SK-N-SH (cell line): Measurements from ENCODE around the gene TKT. TPM values are rescaled to one million over a fixed set of nuclear protein-coding genes. Genes with fewer than 3 reads are reported as not detected.

Experiments
- CTCF ChIA-PET: fragments of 300-600, 350-600 bp; formaldehyde crosslinking; extraction: SDS; loops from one replicate; lab custom pipeline; 2021; lab: Yijun Ruan, JAX
- POLR2A ChIA-PET: fragments of 350-600 bp; sonication (Branson Sonifier 250); formaldehyde crosslinking; extraction: SDS; loops from one replicate; lab custom pipeline; 2020; ENCODE audit warnings: antibody characterized with exemption, inconsistent platforms; lab: Yijun Ruan, JAX
- DNase-seq: peaks from one replicate; pipeline ENCODE4 v3.0.0; 2012
- H2AFZ ChIP-seq: fragments of 200-600 bp; sonication (generic); 2 replicates; pipeline ENCODE4 v1.8.1; 2016; ENCODE audit warnings: antibody characterized with exemption, mild to moderate bottlenecking, low read depth
- H3F3A ChIP-seq: fragments of 200-600 bp; sonication (generic); replicated peaks from 2 replicates; pipeline ENCODE3; 2016; ENCODE audit warnings: antibody characterized with exemption, mild to moderate bottlenecking; ENCODE audit not compliant: insufficient read depth
- H3K27ac ChIP-seq, 2 experiments: fragments of 200-500 bp in 1 of 2; fragments of 200-600 bp in 1 of 2; sonication (Bioruptor generic) in 1 of 2; sonication (generic), shearing (Covaris generic) in 1 of 2; 2 replicates each; pipeline versions ENCODE4 v1.5.1 to v1.6.1; 2014 to 2016; ENCODE audit warnings: low read depth in 2 of 2, inconsistent platforms in 1 of 2, low read length in 1 of 2, mild to moderate bottlenecking in 1 of 2, mixed read lengths in 1 of 2
- H3K27me3 ChIP-seq: fragments of 200-600 bp; sonication (generic), shearing (Covaris generic); 2 replicates; pipeline ENCODE4 v1.6.1; 2016; ENCODE audit warnings: mixed run types; ENCODE audit not compliant: insufficient read depth
- H3K36me3 ChIP-seq, 2 experiments: fragments of 200-500 bp in 1 of 2; fragments of 200-600 bp in 1 of 2; sonication (Bioruptor generic) in 1 of 2; sonication (generic) in 1 of 2; replicated peaks in 1 of 2; 2 replicates each; pipeline versions ENCODE3 to v1.5.1; 2014 to 2016; ENCODE audit warnings: low read length in 1 of 2, mild to moderate bottlenecking in 1 of 2; ENCODE audit not compliant: insufficient read depth in 2 of 2, control insufficient read depth in 1 of 2
- H3K4me1 ChIP-seq, 2 experiments: fragments of 200-500 bp in 1 of 2; fragments of 200-600 bp in 1 of 2; sonication (Bioruptor generic) in 1 of 2; sonication (generic), shearing (Covaris generic) in 1 of 2; 2 replicates each; pipeline versions ENCODE4 v1.5.1 to v1.6.1; 2014 to 2016; ENCODE audit warnings: low read depth in 1 of 2, low read length in 1 of 2, mixed run types in 1 of 2; ENCODE audit not compliant: insufficient read depth in 2 of 2, control insufficient read depth in 1 of 2
- H3K4me2 ChIP-seq: fragments of 200-600 bp; sonication (generic), shearing (Covaris generic); 2 replicates; pipeline ENCODE4 v1.6.1; 2017; ENCODE audit warnings: mixed run types
- H3K4me3 ChIP-seq, 2 experiments: fragments of 200-500 bp in 1 of 2; fragments of 200-600 bp in 1 of 2; sonication (Bioruptor generic) in 1 of 2; sonication (generic), shearing (Covaris generic) in 1 of 2; 2 replicates each; pipeline versions ENCODE4 v1.5.1 to v1.8.1; 2014 to 2016; ENCODE audit warnings: low read depth in 2 of 2, inconsistent platforms in 1 of 2, low read length in 1 of 2, mild to moderate bottlenecking in 1 of 2, mixed read lengths in 1 of 2, moderate library complexity in 1 of 2
- H3K79me2 ChIP-seq: fragments of 200-600 bp; sonication (generic); 2 replicates; pipeline ENCODE4 v1.8.1; 2017; ENCODE audit warnings: mild to moderate bottlenecking; ENCODE audit not compliant: insufficient read depth
- H3K9ac ChIP-seq: fragments of 200-600 bp; sonication (generic); 2 replicates; pipeline ENCODE4 v1.6.1; 2017; ENCODE audit warnings: mixed run types
- H3K9me2 ChIP-seq: fragments of 200-600 bp; sonication (generic); 2 replicates; pipeline ENCODE4 v1.6.1; 2017; ENCODE audit warnings: mixed run types
- H3K9me3 ChIP-seq: fragments of 200-600 bp; sonication (generic); 2 replicates; pipeline ENCODE4 v1.6.1; 2017; ENCODE audit warnings: mixed run types, mild to moderate bottlenecking, moderate library complexity
- H4K20me1 ChIP-seq: fragments of 200-600 bp; sonication (generic); 2 replicates; pipeline ENCODE4 v1.6.1; 2017; ENCODE audit warnings: mild to moderate bottlenecking, mixed run types; ENCODE audit not compliant: insufficient read depth
- EP300 ChIP-seq, 2 experiments: IDR thresholded peaks; 2 replicates each; pipeline versions ENCODE4 v1.4.0 to v1.6.1; 2012; ENCODE audit warnings: borderline replicate concordance in 1 of 2, low read depth in 1 of 2, low read length in 1 of 2
- FOSL2 ChIP-seq: IDR thresholded peaks from 2 replicates; pipeline ENCODE4 v1.4.0; 2012; ENCODE audit warnings: low read depth, mild to moderate bottlenecking, moderate library complexity, borderline replicate concordance
- GATA2 ChIP-seq: sonication (generic); formaldehyde crosslinking; IDR thresholded peaks from 2 replicates; pipeline ENCODE4 v1.5.0; 2020; ENCODE audit warnings: mild to moderate bottlenecking, missing genetic modification reagents
- MAX ChIP-seq: IDR thresholded peaks from 2 replicates; pipeline ENCODE4 v1.4.0; 2012; ENCODE audit warnings: low read depth
- MEF2A ChIP-seq: IDR thresholded peaks from 2 replicates; pipeline ENCODE4 v1.4.0; 2012; ENCODE audit warnings: low read depth, borderline replicate concordance
- NFIC ChIP-seq: IDR thresholded peaks from 2 replicates; pipeline ENCODE4 v1.4.0; 2012; ENCODE audit warnings: borderline replicate concordance
- POLR2AphosphoS5 ChIP-seq: IDR thresholded peaks from 2 replicates; pipeline ENCODE4 v1.6.1; 2012; ENCODE audit warnings: low read depth, low read length
- RAD21 ChIP-seq: IDR thresholded peaks from 2 replicates; pipeline ENCODE4 v1.6.1; 2012; ENCODE audit warnings: mild to moderate bottlenecking, low read length
- RCOR1 ChIP-seq: fragments of 150-350 bp; IDR thresholded peaks from 2 replicates; pipeline ENCODE4 v1.6.1; 2017; ENCODE audit warnings: antibody characterized with exemption, low read length
- RFX5 ChIP-seq: IDR thresholded peaks from 2 replicates; pipeline ENCODE4 v1.6.1; 2012; ENCODE audit warnings: mild to moderate bottlenecking, improper control_type of control experiment, low read length
- RXRA ChIP-seq: IDR thresholded peaks from 2 replicates; pipeline ENCODE4 v1.4.0; 2012; ENCODE audit warnings: low read depth, mild to moderate bottlenecking, borderline replicate concordance
- TAF1 ChIP-seq: IDR thresholded peaks from 2 replicates; pipeline ENCODE4 v1.6.1; 2012; ENCODE audit warnings: low read depth, mild to moderate bottlenecking, low read length, moderate library complexity, borderline replicate concordance
- TCF12 ChIP-seq: IDR thresholded peaks from 2 replicates; pipeline ENCODE4 v1.4.0; 2012
- whole genome bisulfite sequencing: methylation state at CpG from one replicate; pipeline ENCODE4 v1.1.6; 2017; ENCODE audit warnings: low lambda C conversion rate; 5-methylcytosine and 5-hydroxymethylcytosine counted together
- polyA plus RNA-seq, 3 experiments: library from polyadenylated mRNA; depleted of rRNA; stranded (reverse); fragments of >200 nt; gene quantifications; 2 replicates each; pipeline ENCODE4 v1.2.3, GENCODE V29; 2012
- TF ChIP-seq, protein P1 (sequence below): IDR thresholded peaks from 2 replicates; pipeline ENCODE4 v1.6.1; 2012; ENCODE audit warnings: mild to moderate bottlenecking, low read depth, low read length, moderate library complexity
- TF ChIP-seq, protein P2 (sequence below): fragments of 200-600 bp; sonication (generic); IDR thresholded peaks from 2 replicates; pipeline ENCODE4 v1.6.1; 2017; ENCODE audit warnings: antibody characterized with exemption, mild to moderate bottlenecking, moderate library complexity
- TF ChIP-seq, protein P3 (sequence below): IDR thresholded peaks from 2 replicates; pipeline ENCODE4; 2012

TKT gene
- polyA plus RNA-seq, 1 of the 3 experiments (the other 2 are of a cell fraction): 144 TPM

- Histone ChIP-seq H4K20me1 (no peaks in the 10 kb centered on the region), H3K4me3 (no peak overlapping the region), H3F3A (no peaks in the 10 kb centered on the region), H3K9ac (no peak overlapping the region), H3K4me2 (no peak overlapping the region), H3K79me2 (peaks cover 19% of the 10 kb centered on the region), H3K9me3 (no peaks in the 10 kb centered on the region), H3K27ac (no peak overlapping the region; a peak in 1 of 4 replicates), H3K9me2 (no peaks in the 10 kb centered on the region), H3K4me1 (no peaks in the 10 kb centered on the region), H3K27me3 (no peaks in the 10 kb centered on the region), H3K36me3 (peaks cover 59 to 98% of the 10 kb centered on the region in 2 experiments), H2AFZ (no peak overlapping the region)
- peak; percentile 16 for DNase-seq
- ChIA-PET POLR2A (interaction anchor here (0.6 kb wide), 1 partner anchor 41 kb away, joined by 3 read pairs; no protein-coding TSS in a partner anchor), CTCF (interaction anchor here (1.0 kb wide), 1 partner anchor 116 kb away, joined by 4 read pairs; no protein-coding TSS in a partner anchor)
- no peak for TF ChIP-seq NFIC
- TF ChIP-seq, protein P1, sequence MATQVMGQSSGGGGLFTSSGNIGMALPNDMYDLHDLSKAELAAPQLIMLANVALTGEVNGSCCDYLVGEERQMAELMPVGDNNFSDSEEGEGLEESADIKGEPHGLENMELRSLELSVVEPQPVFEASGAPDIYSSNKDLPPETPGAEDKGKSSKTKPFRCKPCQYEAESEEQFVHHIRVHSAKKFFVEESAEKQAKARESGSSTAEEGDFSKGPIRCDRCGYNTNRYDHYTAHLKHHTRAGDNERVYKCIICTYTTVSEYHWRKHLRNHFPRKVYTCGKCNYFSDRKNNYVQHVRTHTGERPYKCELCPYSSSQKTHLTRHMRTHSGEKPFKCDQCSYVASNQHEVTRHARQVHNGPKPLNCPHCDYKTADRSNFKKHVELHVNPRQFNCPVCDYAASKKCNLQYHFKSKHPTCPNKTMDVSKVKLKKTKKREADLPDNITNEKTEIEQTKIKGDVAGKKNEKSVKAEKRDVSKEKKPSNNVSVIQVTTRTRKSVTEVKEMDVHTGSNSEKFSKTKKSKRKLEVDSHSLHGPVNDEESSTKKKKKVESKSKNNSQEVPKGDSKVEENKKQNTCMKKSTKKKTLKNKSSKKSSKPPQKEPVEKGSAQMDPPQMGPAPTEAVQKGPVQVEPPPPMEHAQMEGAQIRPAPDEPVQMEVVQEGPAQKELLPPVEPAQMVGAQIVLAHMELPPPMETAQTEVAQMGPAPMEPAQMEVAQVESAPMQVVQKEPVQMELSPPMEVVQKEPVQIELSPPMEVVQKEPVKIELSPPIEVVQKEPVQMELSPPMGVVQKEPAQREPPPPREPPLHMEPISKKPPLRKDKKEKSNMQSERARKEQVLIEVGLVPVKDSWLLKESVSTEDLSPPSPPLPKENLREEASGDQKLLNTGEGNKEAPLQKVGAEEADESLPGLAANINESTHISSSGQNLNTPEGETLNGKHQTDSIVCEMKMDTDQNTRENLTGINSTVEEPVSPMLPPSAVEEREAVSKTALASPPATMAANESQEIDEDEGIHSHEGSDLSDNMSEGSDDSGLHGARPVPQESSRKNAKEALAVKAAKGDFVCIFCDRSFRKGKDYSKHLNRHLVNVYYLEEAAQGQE: no peak
- no peak for TF ChIP-seq EP300 (IDR thresholded peaks at IDR 0.05; ENCODE audit: borderline replicate concordance in 1 of 2, low read depth in 1 of 2, low read length in 1 of 2)
- TF ChIP-seq FOSL2: no peak
- TF ChIP-seq TCF12: no peak
- TF ChIP-seq TAF1: no peak
- TF ChIP-seq RFX5: no peak
- TF ChIP-seq, protein P2, sequence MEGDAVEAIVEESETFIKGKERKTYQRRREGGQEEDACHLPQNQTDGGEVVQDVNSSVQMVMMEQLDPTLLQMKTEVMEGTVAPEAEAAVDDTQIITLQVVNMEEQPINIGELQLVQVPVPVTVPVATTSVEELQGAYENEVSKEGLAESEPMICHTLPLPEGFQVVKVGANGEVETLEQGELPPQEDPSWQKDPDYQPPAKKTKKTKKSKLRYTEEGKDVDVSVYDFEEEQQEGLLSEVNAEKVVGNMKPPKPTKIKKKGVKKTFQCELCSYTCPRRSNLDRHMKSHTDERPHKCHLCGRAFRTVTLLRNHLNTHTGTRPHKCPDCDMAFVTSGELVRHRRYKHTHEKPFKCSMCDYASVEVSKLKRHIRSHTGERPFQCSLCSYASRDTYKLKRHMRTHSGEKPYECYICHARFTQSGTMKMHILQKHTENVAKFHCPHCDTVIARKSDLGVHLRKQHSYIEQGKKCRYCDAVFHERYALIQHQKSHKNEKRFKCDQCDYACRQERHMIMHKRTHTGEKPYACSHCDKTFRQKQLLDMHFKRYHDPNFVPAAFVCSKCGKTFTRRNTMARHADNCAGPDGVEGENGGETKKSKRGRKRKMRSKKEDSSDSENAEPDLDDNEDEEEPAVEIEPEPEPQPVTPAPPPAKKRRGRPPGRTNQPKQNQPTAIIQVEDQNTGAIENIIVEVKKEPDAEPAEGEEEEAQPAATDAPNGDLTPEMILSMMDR: peak; percentile 13; the same call in 1 of the 2 replicates
- 91% methylated on average over 14 of the region's 16 CpGs for WGBS
Measured at GRCh38 chr3:53230041-53230621, 25.7 kb downstream of the TKT start.

DNA sequence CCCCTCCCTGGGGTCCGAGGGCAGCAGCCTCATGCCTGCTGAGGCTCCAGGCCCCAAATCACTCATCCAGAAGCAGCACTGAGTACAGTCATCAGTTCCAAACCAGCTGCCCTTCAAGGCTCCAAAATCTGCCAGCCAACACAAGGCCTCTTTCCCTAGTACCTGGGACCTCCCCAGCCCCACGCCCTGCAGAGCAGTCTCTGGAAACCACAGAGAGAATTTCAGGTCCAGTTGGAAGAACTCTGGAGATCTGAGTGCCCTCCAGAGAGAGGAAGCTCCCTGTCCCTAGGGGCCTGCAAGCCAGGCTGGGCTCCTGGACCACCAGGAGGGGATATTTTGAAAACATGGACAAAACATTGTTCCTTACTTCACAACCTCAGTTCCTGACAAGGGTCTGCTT, 26.2 kb downstream of the TKT start:
- no peak overlapping the region for H3K4me2 ChIP-seq
- H3K36me3 ChIP-seq: peaks cover 61 to 99% of the 10 kb centered on the region in 2 experiments
- no peak overlapping the region for H2AFZ ChIP-seq
- no peak overlapping the region for H3K9ac ChIP-seq
- no peak for DNase-seq
- peaks cover 18% of the 10 kb centered on the region for H3K79me2 ChIP-seq
- H3K27me3 ChIP-seq: no peaks in the 10 kb centered on the region
- CTCF ChIA-PET: no interaction called here
- no peak overlapping the region for H3K27ac ChIP-seq
- no peaks in the 10 kb centered on the region for H3K4me1 ChIP-seq
- H3K9me3 ChIP-seq: no peaks in the 10 kb centered on the region
- no peaks in the 10 kb centered on the region for H3K9me2 ChIP-seq
- WGBS: 100% methylated on average over 2 of the region's 2 CpGs
- no peak overlapping the region for H3K4me3 ChIP-seq
- H4K20me1 ChIP-seq: no peaks in the 10 kb centered on the region
- POLR2A ChIA-PET: no interaction called here
- H3F3A ChIP-seq: no peaks in the 10 kb centered on the region
- no peak for TF ChIP-seq GATA2
- TF ChIP-seq, protein P3, sequence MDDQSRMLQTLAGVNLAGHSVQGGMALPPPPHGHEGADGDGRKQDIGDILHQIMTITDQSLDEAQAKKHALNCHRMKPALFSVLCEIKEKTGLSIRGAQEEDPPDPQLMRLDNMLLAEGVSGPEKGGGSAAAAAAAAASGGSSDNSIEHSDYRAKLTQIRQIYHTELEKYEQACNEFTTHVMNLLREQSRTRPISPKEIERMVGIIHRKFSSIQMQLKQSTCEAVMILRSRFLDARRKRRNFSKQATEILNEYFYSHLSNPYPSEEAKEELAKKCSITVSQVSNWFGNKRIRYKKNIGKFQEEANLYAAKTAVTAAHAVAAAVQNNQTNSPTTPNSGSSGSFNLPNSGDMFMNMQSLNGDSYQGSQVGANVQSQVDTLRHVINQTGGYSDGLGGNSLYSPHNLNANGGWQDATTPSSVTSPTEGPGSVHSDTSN: no peak
- no peak for TF ChIP-seq FOSL2
- no peak for TF ChIP-seq MAX
- TF ChIP-seq RAD21: no peak
- TF ChIP-seq POLR2AphosphoS5: no peak
- TF ChIP-seq RCOR1: no peak
- TF ChIP-seq RXRA: no peak
- no peak for TF ChIP-seq MEF2A
- TF ChIP-seq, protein P1: no peak
